GOT3 (cell line): ENCODE data around the gene NRP2.

Experiments used
- DNase-seq: peaks from one replicate; lab custom pipeline; 2025; ENCODE audit warnings: mixed read lengths; lab: John Stamatoyannopoulos, UW

NRP2 gene

GRCh38 chr2:205682239-205682970, at the start of gene NRP2:
NRP2 (plus strand) TSS chr2:205682501; CDS start chr2:205683291, 790 bp downstream.
- no peak for DNase-seq

- DNase-seq = no peak
Observed at GRCh38 chr2:205633994-205634393, 48.3 kb upstream of the NRP2 start.

- no peak for DNase-seq
Observed at GRCh38 chr2:205636549-205637319, 45.6 kb upstream of the NRP2 start.

GRCh38 chr2:205637320-205637602, 45.0 kb upstream of the NRP2 start:
- no peak for DNase-seq

- DNase-seq = no peak
Observed at GRCh38 chr2:205637779-205638503, 44.4 kb upstream of the NRP2 start.

GRCh38 chr2:205640716-205641115, 41.6 kb upstream of the NRP2 start:
- DNase-seq = no peak

- DNase-seq = no peak
Observed at GRCh38 chr2:205642599-205643356, 39.5 kb upstream of the NRP2 start.

- no peak for DNase-seq
Observed at GRCh38 chr2:205643391-205643885, 38.9 kb upstream of the NRP2 start.

GRCh38 chr2:205644018-205644417, 38.3 kb upstream of the NRP2 start:
- no peak for DNase-seq

- DNase-seq = no peak
Observed at GRCh38 chr2:205646680-205647079, 35.6 kb upstream of the NRP2 start.

GRCh38 chr2:205650450-205650849, 31.9 kb upstream of the NRP2 start:
- no peak for DNase-seq

- DNase-seq = no peak
Observed at GRCh38 chr2:205650931-205651330, 31.4 kb upstream of the NRP2 start.

- no peak for DNase-seq
Observed at GRCh38 chr2:205651719-205652118, 30.6 kb upstream of the NRP2 start.

GRCh38 chr2:205654878-205655605, 27.3 kb upstream of the NRP2 start:
- no peak for DNase-seq

GRCh38 chr2:205655779-205656456, 26.4 kb upstream of the NRP2 start:
- no peak for DNase-seq

- no peak for DNase-seq
Observed at GRCh38 chr2:205656461-205656860, 25.8 kb upstream of the NRP2 start.

GRCh38 chr2:205656941-205657340, 25.4 kb upstream of the NRP2 start:
- DNase-seq = no peak

- DNase-seq = no peak
Observed at GRCh38 chr2:205657579-205657978, 24.7 kb upstream of the NRP2 start.

GRCh38 chr2:205658068-205658467, 24.2 kb upstream of the NRP2 start:
- DNase-seq = no peak

GRCh38 chr2:205658572-205658971, 23.7 kb upstream of the NRP2 start:
- no peak for DNase-seq

GRCh38 chr2:205659922-205660321, 22.4 kb upstream of the NRP2 start:
- no peak for DNase-seq
